GM18502 (cell line): ENCODE results near the gene CCDC152.
"Not testable (repeated sequence)": the region's sequence is repeated elsewhere in the genome, so short reads cannot be mapped to it uniquely, and the experiment has no call there.

Experiments
- ATAC-seq: cut with Tn5 transposase; IDR thresholded peaks from one replicate; pipeline ENCODE4 v1.9.1; 2021; ENCODE audit warnings: mild to moderate bottlenecking; ENCODE audit not compliant: unreplicated experiment, poor library complexity

Gene CCDC152

DNA sequence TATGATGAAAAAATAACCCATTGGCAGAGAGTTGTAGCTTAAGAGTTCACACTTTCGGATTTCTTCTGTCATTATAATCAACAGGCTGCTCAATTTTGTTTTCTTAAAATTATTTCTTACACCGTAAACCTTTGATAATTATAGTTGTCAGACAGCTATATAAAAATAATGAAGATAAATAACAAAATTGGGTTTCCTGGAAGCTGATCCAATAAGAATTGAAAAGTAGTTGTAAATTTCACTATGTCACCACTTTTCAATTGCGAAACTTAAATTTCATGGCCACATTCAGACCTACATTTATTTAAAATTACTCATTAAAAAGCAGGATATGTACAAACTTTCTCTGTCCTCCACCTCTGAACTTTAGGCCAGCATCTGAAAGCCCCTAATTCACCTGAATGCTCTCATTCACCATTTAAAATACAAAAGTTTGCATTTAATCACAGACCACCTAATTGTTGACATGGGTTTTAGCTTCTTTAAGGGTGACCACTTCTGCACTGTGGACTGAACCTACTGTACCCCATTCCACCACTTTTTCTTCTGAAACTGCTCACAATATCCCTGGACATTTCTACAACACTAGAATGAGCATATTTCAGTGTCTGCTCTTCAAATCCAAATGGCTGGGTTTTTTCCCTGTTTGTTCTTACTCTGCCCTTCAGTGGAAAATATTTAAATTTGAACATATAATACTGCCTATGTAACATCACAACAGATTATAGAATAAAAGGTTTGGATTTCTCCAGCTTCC, 54.4 kb downstream of the CCDC152 start:
- ATAC-seq, result no peak

DNA sequence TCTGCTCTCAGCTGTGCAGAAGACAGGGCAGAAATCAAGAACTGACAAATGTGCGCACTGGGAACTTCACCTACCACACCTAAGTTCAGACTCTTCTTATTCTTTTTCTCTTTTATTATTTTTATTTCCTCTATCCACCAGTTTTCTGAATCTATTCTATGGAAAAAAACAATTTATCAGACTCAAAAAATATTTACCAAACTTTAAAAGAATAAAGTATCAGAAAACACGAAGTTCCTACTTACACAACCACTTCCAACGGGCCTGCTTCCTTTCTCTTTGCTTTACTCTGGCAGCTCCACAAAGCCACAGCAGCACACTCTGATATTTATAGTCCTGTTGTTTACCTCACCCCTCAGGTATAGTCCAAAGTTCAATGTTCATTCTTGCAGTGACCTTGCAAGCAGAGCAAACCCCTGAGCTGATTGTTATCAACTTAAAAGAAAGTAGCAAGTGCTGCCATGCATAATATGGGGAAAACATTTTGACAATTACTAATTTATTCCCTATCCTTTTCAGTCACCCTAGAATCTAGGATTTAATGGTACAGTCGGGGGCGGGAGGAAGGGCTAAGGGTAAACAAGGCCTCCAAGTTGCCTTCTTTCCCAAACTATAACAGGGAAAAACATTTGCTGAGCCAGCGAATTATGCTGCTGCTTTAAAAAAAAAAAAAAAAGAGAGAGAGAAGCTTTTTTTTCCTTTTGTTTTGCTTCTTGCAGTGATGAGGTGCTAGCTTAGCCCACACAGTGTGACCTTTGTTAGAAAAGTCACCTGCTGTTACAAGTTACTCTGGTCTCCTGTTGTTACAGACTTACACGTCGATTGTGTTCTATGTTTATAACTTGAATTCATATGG, 55.2 kb downstream of the CCDC152 start, which contains the start of gene SELENOP:
TSS of gene SELENOP (minus strand) at position 302 of the 856 bp plus-strand sequence. CDS start 3,539 bp downstream, outside the sequence.
- no peak for ATAC-seq

DNA sequence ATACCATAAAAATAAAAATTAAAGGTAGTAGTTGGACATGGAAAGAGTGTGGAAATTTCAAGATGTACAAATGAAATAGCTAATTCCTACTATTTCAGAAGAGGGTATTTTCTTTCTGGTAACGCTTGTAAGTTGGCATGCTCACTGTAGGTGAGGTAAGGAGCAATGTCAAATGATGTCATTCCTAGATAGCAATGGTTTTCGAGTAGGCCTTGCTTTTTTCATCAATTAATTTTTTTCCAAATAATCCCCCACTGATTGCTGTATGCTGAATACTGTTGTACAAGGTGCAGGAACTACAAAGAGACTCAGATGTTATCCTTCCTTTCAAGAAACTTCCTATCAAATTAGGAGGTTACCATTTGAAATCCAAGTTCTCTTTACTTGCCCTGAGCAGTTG, 56.0 kb downstream of the CCDC152 start:
- ATAC-seq, result no peak

DNA sequence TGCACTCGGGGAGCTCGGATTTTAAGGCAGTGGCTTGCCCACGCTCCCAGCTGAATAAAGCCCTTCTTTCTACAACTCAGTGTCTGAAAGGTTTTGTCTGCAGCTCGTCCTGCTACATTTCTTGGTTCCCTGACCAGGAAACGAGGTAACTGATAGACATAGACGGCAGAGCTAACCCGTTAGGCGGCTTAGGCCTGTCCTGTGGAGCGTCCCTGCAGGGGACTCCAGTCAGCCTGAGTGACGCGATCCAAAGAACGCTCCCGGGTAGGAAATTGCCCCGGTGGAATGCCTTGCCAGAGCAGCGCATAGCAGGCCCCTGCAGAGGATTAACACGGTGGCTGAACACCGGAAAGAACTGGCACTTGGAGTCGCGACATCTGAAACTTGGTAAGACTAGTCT, 56.9 kb downstream of the CCDC152 start:
- ATAC-seq, result no peak

DNA sequence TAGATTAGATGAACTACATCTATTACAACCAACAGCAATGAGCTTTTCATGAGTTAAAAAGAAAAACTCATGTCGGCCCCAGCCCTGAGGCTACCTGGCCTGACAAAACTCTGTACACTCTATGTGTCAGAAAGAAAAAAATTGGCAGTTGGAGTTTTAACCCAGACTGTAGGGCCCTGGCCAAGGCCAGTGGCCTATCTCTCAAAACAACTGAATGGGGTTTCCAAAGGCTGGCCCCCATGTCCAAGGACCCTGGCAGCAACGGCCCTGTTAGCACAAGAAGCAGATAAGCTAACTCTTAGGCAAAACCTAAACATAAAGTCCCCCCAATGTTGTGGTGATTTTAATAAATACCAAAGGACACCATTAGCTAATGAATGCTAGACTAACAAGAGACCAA, 59.9 kb downstream of the CCDC152 start:
- not testable (repeated sequence) for ATAC-seq

DNA sequence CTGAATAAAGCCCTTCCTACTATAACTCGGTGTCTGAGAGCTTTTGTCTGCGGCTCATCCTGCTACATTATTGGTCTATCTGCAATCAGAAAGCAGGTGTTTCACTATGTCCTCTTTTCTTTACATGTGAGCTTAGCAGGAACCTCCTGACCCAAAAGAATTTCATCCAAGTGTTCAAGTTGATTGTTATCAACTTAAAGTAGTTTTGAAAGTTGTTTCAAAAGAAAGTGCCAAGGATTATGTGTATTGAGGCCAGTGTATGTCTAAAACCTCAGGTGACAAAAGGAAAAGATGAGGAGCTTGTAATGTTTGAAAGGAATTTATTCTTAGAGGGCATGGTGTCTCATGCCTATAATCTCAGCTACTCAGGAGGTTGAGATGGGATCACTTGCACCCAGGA, 63.1 kb downstream of the CCDC152 start:
- no peak for ATAC-seq

DNA sequence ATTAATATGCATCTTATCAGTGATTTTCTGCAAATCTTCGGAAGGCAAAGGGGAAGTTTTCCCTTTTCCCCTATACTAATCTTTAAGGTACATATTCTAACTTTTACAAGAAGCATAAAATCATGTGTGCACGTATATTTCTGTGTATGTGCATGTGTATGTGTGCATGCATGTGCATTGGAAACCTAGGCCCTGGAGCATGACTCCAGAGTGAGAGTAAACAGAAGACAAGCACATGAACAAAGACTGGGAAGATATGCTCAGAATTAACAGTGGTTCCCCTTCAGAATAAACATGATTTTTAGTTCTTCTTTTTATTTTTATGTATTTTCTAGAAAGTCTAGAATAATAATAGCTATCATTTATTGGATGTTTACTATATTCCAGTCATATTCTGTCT, 65.9 kb downstream of the CCDC152 start:
- no peak for ATAC-seq

DNA sequence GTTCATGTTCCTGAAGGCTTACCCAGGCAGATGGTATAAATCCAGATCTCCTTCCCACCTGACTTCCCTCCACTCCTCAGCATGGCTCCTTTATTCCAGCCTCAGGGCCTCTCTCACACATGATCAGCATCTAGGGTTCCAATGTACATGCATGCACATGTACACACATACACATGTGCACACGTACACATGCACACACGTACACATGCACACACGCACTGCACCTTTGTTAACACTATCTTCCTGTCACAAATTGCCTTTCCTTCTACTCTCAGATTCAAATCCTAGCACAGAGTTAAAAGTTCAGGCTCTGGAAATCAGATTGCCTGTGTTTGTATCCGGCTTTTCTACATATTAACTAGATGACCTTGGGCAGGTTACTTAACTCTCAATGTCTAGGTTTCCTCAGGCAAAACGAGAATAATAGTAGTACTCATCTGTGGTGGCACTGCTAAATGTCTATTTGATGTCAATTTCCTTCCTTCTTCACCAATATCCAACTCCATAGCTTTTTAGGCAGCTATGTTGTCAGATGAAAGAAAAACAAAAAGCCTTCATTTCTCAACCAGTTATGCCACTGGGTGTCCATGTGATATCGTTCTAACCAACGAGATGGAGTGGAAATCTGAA, 67.8 kb downstream of the CCDC152 start:
- no peak for ATAC-seq

DNA sequence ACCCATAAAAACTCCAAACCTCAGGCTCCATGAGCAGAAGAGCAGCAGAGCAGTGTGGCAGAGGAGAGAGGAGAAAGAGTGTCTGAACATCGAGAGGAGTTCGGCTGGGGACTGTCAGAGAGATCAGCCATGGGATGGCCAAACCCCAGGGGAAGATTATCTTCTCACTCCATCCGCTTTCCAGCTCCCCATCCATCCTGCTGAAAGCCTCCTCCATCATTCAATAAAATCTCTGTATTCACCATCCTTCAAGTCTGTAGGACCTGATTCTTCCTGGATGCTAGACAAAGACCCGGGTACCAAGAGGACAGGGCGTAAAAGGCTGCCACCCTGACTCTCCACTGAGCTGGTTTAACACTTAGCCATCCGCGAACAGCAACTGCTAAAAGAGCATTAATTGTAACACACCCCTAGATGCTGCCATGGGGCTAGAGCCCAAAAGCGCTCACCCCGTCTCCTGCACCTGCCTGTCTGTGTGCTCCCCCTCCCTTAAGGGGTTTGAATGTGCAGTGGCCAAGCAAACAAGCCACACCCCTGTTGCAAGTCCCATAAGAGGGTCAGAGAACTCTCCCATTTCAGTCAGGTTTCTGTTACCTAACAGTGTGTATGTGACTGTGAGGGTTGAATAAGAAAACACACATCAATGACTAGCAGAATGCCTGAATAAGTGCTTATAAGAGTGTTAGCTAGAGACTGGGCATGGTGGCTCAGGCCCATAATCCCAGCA, 69.0 kb downstream of the CCDC152 start:
- no peak for ATAC-seq

DNA sequence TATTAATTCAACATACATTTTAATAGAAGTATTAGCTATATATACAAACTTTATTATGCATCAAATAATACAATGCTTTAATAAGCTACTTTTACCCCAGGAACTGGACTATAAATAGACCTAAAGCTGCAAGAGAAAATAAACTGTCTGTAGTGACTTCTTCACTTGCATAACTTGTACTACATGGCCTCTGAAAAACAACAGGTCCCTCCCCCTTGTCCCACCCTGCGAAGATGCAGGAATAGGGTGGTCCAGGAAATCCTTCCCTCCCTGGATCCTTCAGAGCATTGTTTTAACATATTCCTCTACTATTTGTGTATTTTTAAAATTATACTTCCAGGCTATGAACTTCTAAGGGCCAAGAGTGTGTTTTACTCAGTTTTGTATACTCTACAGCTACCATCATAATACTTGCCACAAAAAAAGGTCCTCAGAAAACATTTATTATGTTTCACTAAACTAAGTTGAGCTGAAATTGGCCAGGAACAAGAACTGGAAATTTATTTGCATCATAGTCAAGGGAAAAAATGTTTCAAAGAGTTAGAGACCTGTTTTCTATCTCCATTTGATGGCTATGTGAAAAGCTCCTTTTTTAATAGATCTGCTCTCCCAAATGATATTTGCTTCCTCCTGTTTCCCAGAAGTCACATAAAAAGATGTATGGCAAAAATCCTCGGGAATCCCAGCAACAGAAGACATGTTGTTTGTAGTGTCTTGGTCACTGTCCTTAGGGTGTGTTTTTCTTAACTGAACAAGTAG, 70.3 kb downstream of the CCDC152 start:
- no peak for ATAC-seq

DNA sequence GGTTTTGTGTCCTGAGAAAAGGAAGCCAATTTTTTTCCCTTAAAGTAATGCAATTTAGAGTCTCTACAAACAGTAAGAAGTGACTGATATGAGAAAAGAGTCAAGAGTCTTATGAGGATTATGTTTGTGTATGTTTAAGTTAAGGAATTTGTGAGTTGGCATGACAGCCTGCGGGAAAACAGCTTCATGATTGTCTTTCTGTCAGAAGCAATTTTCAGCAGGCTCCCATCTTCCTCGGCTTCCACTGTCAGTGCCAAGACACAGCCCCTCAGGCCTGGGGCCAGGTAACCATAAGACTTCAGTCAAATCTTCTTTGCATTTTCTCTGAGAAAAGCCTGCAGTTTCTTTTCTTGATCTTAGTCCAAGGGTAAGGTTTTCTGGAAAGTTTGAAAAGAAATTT, 72.1 kb downstream of the CCDC152 start:
- ATAC-seq, result no peak

DNA sequence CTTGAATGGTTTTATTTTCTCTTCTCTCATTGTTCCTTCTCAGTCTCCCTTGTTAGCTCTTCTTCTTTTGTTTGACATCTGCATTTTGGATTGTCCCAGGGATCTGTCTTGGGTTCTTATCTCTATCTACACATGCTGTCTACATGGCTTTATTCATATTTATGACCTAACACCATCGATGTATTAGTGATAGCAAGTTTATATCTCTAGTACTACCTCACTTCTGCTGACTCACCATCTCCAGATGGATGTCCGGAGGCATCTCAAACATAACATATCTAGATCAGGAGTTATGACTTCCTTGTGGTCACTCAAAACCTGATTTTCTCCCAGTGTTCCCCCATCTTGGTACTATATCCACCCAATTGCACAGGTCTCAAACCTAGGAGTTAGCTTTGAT, 74.3 kb downstream of the CCDC152 start:
- no peak for ATAC-seq

DNA sequence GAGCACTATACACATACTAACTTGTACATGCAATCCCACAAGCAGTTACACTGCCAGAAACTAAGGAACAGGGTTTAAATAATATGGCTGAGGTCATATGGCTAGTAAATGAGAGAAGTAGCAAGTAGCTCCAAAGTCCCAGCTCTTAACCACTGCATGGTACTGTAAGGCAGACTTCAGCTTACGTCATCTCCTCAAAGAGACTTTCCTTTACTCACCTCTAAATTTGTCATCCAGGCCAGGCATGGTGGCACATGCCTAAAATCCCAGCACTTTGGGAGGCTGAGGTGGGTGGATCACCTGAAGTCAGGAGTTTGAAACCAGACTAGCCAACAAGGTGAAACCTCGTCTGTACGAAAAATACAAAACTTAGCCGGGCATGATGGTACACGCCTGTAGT, 75.4 kb downstream of the CCDC152 start:
- ATAC-seq, result no peak

DNA sequence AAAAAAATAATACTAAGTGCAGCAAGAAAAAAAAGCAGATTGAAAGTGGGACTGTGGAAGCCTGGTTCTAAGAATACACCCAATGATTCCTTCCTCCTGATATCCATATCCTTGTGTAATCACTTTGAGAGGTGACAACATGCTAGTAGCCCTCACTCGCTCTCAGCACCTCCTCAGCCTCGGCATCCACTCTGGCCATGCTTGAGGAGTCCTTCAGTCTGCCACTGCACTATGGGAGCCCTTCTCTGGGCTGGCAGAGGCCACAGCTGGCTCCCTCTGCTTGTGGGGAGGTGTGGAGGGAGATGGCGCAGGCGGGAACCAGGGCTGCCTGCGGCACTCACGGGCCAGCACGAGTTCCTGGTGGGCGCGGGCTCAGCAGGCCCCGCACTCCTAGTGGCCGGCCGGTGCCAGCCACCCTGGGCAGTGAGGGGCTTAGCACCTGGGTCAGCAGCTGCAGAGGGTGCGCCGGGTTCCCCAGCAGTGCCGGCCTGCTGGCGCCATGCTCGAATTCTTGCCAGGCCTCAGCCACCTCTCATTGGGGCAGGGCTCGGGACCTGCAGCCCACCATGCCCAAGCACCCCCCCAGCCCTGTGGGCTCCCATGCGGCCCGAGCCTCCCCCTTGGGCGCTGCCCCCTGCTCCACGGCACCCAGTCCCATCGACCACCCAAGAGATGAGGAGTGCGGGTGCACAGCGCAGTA, 79.6 kb downstream of the CCDC152 start:
- ATAC-seq, result no peak

DNA sequence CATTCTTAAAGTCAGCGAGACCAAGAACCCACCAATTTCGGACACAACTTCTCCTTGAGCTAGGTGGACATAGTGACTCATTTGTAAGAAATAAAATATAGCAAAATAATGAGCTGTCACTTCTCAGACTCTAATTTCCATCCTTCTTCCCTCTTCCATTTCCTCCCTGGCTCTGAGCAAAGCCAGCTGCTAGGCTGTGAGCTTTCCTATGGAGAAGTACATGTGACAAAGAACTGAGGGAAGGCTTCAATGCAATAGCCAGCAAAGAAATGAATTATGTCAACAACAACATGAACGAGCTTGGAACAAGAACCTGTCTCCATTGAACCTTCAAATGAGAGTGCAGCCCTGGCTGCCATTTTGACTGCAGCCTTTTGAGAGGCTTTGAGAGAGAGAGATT, 81.0 kb downstream of the CCDC152 start:
- ATAC-seq, result no peak

DNA sequence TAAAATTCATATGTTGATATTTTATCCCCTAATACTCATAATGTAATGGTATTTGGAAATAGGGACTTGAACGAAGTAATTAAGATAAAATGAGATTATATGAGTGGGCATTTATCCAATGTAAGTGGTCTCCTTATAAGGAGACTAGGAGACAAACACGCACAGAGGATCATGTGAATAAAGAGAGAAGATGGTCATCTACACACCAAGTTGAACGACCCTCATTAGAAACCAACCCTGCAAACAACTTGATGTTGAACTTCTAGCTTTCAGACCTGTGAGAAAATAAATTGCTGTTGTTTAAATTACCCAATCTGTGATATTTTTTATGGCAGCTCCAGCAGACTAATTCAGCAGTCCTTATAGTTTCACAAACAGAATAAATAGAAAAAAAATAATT, 82.6 kb downstream of the CCDC152 start:
- ATAC-seq, result no peak

DNA sequence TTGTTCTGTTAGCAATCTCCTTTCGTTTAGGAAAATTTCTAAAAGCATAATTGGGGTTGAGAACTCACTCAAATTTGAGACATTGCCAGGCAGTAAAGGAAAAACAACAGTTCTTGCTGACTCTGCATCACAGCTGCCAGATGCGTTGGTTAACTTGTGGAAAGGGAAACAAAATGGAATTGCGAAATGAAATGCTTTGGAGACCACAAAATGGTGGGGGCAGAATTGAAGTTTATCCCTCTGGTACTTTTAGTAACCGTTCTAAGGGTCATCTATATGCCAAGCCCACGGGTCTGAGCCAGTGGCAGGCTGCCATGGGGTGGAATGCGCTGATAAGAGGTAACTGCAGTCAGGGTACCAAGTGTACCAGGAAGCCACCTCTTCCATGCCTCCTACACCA, 83.7 kb downstream of the CCDC152 start:
- no peak for ATAC-seq

DNA sequence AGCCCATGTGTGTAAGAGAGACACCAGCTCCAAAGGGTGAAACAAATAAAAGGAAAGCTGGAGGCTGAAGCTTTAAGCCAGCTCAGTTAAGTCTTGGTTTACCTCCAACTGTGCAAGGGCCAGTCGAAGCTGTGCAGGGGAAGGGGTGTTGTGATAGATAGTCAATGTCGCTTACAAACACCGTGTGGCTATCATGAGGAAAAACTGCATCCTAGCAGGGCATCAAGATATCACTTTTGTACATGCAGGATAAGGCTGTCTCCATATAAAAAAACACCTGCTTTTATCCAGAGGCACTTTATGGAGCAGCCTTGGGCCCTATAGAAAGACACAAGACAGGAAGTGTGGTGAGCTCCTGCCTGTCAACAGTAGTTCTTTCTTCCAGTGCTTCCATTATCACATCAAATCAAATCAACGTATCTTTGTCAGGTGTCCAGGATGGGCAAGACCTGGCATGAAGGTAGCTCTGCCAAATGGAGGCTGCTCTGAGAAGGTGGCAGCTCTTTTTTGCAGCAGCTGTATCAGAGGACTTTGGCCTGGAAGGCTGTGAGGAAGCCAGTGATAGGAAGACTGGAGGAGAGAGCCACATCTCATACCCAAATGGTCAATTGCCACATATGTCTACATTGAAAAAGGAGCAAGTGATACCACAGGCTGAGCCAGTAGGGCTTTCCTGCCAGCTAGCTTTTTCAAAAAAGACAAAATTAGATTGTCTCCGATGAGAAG, 84.4 kb downstream of the CCDC152 start:
- ATAC-seq, result no peak
